MM.1S (cell line): ENCODE data around the gene DYNLT1.

Source experiments
- DNase-seq: peaks from one replicate; pipeline ENCODE4 v3.0.0-alpha.2; 2015
- H2AFZ ChIP-seq: fragments of 300-600 bp; sonication (generic); 2 replicates; pipeline ENCODE4 v1.6.0; 2016; ENCODE audit warnings: antibody characterized with exemption, low read length
- H3F3A ChIP-seq: fragments of 300-600 bp; sonication (generic); 2 replicates; pipeline ENCODE4 v1.6.1; 2016; ENCODE audit warnings: mild to moderate bottlenecking, antibody characterized with exemption, low read length, moderate library complexity, mixed read lengths; ENCODE audit not compliant: insufficient read depth
- H3K27ac ChIP-seq: fragments of 300-600 bp; sonication (generic); 2 replicates; pipeline ENCODE4 v1.5.1; 2016; ENCODE audit warnings: mild to moderate bottlenecking, low read length
- H3K27me3 ChIP-seq: fragments of 300-600 bp; sonication (generic); replicated peaks from 2 replicates; pipeline ENCODE4 v1.6.0; 2016; ENCODE audit warnings: low read length; ENCODE audit not compliant: insufficient read depth
- H3K36me3 ChIP-seq: fragments of 300-600 bp; sonication (generic); replicated peaks from 2 replicates; pipeline ENCODE4 v1.6.1; 2016; ENCODE audit warnings: mild to moderate bottlenecking, low read length, mixed read lengths; ENCODE audit not compliant: insufficient read depth
- H3K4me1 ChIP-seq: fragments of 300-600 bp; sonication (generic); 2 replicates; pipeline ENCODE4 v1.6.1; 2016; ENCODE audit warnings: low read length, mixed read lengths
- H3K4me2 ChIP-seq: fragments of 300-600 bp; sonication (generic); 2 replicates; pipeline ENCODE4 v1.6.0; 2016; ENCODE audit warnings: low read depth, low read length
- H3K4me3 ChIP-seq: fragments of 300-600 bp; sonication (generic); 2 replicates; pipeline ENCODE4 v1.5.1; 2016; ENCODE audit warnings: low read length, mixed read lengths
- H3K79me2 ChIP-seq: fragments of 300-600 bp; sonication (generic); 2 replicates; pipeline ENCODE4 v1.6.1; 2016; ENCODE audit warnings: mixed run types, low read length, mixed read lengths
- H3K9ac ChIP-seq: fragments of 300-600 bp; sonication (generic); 2 replicates; pipeline ENCODE4 v1.6.1; 2016; ENCODE audit warnings: low read length, mixed read lengths
- H3K9me2 ChIP-seq: fragments of 300-600 bp; sonication (generic); replicated peaks from 2 replicates; pipeline ENCODE4 v1.6.1; 2016; ENCODE audit warnings: mild to moderate bottlenecking, low read length, mixed read lengths; ENCODE audit not compliant: insufficient read depth
- H3K9me3 ChIP-seq: fragments of 300-600 bp; sonication (generic); replicated peaks from 2 replicates; pipeline ENCODE4 v1.6.1; 2016; ENCODE audit warnings: mild to moderate bottlenecking, low read length, mixed read lengths; ENCODE audit not compliant: insufficient read depth
- H4K20me1 ChIP-seq: fragments of 300-600 bp; sonication (generic); 2 replicates; pipeline ENCODE4 v1.6.1; 2016; ENCODE audit warnings: mild to moderate bottlenecking, low read length, moderate library complexity, mixed read lengths; ENCODE audit not compliant: insufficient read depth
- CTCF ChIP-seq: fragments of 300-600 bp; sonication (generic); IDR thresholded peaks from 2 replicates; pipeline ENCODE4 v1.5.1; 2016; ENCODE audit warnings: antibody characterized with exemption, low read length, mixed read lengths
- EZH2 ChIP-seq: fragments of 300-600 bp; sonication (generic); optimal IDR thresholded peaks from 2 replicates; pipeline ENCODE3; 2017; ENCODE audit warnings: low read depth, mild to moderate bottlenecking, antibody characterized with exemption, low read length, mixed read lengths
- EZH2phosphoT487 ChIP-seq: fragments of 300-600 bp; sonication (generic); IDR thresholded peaks from 2 replicates; pipeline ENCODE4 v1.6.1; 2018; ENCODE audit warnings: antibody characterized with exemption, low read length

DYNLT1 gene

GRCh38 chr6:158648682-158649131 is 4.2 kb upstream of the DYNLT1 start:
- H3K4me2 ChIP-seq: no peak overlapping the region
- H3K79me2 ChIP-seq: peaks cover under 1% of the 10 kb centered on the region; the same call in 1 of the 2 replicates
- no peak overlapping the region for H2AFZ ChIP-seq
- H4K20me1 ChIP-seq: no peaks in the 10 kb centered on the region
- no peak overlapping the region for H3K27ac ChIP-seq
- peaks cover 15% of the 10 kb centered on the region; the same call in 1 of the 2 replicates for H3K4me1 ChIP-seq
- no peaks in the 10 kb centered on the region for H3K9me2 ChIP-seq
- no peak for TF ChIP-seq EZH2phosphoT487
- no peak for TF ChIP-seq EZH2
- TF ChIP-seq CTCF: no peak
- no peak for DNase-seq
- no peaks in the 10 kb centered on the region for H3K27me3 ChIP-seq
- no peaks in the 10 kb centered on the region for H3K9me3 ChIP-seq
- peaks cover 15% of the 10 kb centered on the region for H3F3A ChIP-seq
- no peak overlapping the region for H3K4me3 ChIP-seq
- no peak overlapping the region for H3K9ac ChIP-seq
- H3K36me3 ChIP-seq: no peaks in the 10 kb centered on the region

GRCh38 chr6:158647501-158647900 is 3.0 kb upstream of the DYNLT1 start:
- Histone ChIP-seq H3K4me3 (no peak overlapping the region), H3K9me2 (no peaks in the 10 kb centered on the region), H3K36me3 (no peaks in the 10 kb centered on the region), H3F3A (peaks cover 8% of the 10 kb centered on the region; the same call in 1 of the 2 replicates), H2AFZ (no peak overlapping the region), H3K9me3 (no peaks in the 10 kb centered on the region), H3K9ac (no peak overlapping the region), H4K20me1 (no peaks in the 10 kb centered on the region; the same call in 1 of the 2 replicates), H3K4me2 (no peak overlapping the region), H3K27ac (no peak overlapping the region), H3K27me3 (no peaks in the 10 kb centered on the region), H3K4me1 (peaks cover 8% of the 10 kb centered on the region; the same call in 1 of the 2 replicates), H3K79me2 (peaks cover 9% of the 10 kb centered on the region)
- TF ChIP-seq CTCF: no peak
- TF ChIP-seq EZH2phosphoT487: no peak
- TF ChIP-seq EZH2: no peak
- no peak for DNase-seq

GRCh38 chr6:158646023-158646910 is 1.7 kb upstream of the DYNLT1 start:
- Histone ChIP-seq H3F3A (peaks cover 8% of the 10 kb centered on the region; the same call in 1 of the 2 replicates), H3K79me2 (peaks cover 16% of the 10 kb centered on the region), H3K36me3 (no peaks in the 10 kb centered on the region), H3K27ac (no peak overlapping the region), H3K4me3 (no peak overlapping the region), H3K27me3 (no peaks in the 10 kb centered on the region), H3K4me2 (no peak overlapping the region), H4K20me1 (no peaks in the 10 kb centered on the region; the same call in 1 of the 2 replicates), H3K9me2 (no peaks in the 10 kb centered on the region), H2AFZ (no peak overlapping the region), H3K9ac (no peak overlapping the region), H3K9me3 (no peaks in the 10 kb centered on the region), H3K4me1 (peaks cover 8% of the 10 kb centered on the region; the same call in 1 of the 2 replicates)
- DNase-seq: no peak
- TF ChIP-seq EZH2phosphoT487: no peak
- no peak for TF ChIP-seq EZH2
- no peak for TF ChIP-seq CTCF
